ENCODE measurements around the gene CLDN20. TPM values are rescaled to one million over a fixed set of nuclear protein-coding genes. Genes with fewer than 3 reads are reported as not detected.
"Not testable (repeated sequence)": the region's sequence is repeated elsewhere in the genome, so short reads cannot be mapped to it uniquely, and the experiment has no call there.

Gene CLDN20
- total RNA-seq, 2 experiments from 2014 or later: not detected

GRCh38 chr6:155310596-155310995 lies 46.8 kb downstream of the CLDN20 start:
- H3K36me3 Mint-ChIP-seq (ENCODE audit: low read depth): peaks cover 48% of the 10 kb centered on the region
- H3K4me3 Mint-ChIP-seq: no peak overlapping the region
- intact Hi-C loops (cut with micrococcal nuclease): loop anchor here (5.0 kb wide), 1 partner anchor 138 kb away; no protein-coding TSS in a partner anchor
- ChIA-PET CTCF (no interaction called here), POLR2A (no interaction called here)
- no peaks in the 10 kb centered on the region for H3K9me3 Mint-ChIP-seq
- peak overlapping the region; percentile 31 for H3K27ac Mint-ChIP-seq
- no peak for TF ChIP-seq CTCF (IDR thresholded peaks at IDR 0.05)
- H3K4me1 Mint-ChIP-seq (ENCODE audit: low read depth): peaks cover 42% of the 10 kb centered on the region
- ATAC-seq (no peak), DNase-seq (no peak)
- H3K27me3 Mint-ChIP-seq: no peaks in the 10 kb centered on the region

- Mint-ChIP-seq H3K36me3 (ENCODE audit: low read depth) (peaks cover 46% of the 10 kb centered on the region), H3K27me3 (no peaks in the 10 kb centered on the region), H3K9me3 (no peaks in the 10 kb centered on the region), H3K27ac (no peak overlapping the region), H3K4me1 (ENCODE audit: low read depth) (peaks cover 42% of the 10 kb centered on the region), H3K4me3 (no peak overlapping the region)
- ChIA-PET CTCF (interaction anchor here (0.8 kb wide), 1 partner anchor 12 kb away, joined by 3 read pairs; no protein-coding TSS in a partner anchor), POLR2A (no interaction called here)
- DNase-seq (no peak), ATAC-seq (no peak)
- intact Hi-C loops (cut with micrococcal nuclease): loop anchor here (5.0 kb wide), 1 partner anchor 139 kb away; no protein-coding TSS in a partner anchor
- TF ChIP-seq CTCF (IDR thresholded peaks at IDR 0.05): no peak
These were observed 47.3 kb downstream of the CLDN20 start for GRCh38 chr6:155311086-155311485.

GRCh38 chr6:155311583-155311982 lies 47.8 kb downstream of the CLDN20 start:
- Mint-ChIP-seq H3K27ac (no peak overlapping the region), H3K4me3 (no peak overlapping the region), H3K9me3 (no peaks in the 10 kb centered on the region), H3K4me1 (ENCODE audit: low read depth) (peaks cover 44% of the 10 kb centered on the region), H3K27me3 (no peaks in the 10 kb centered on the region), H3K36me3 (ENCODE audit: low read depth) (peaks cover 41% of the 10 kb centered on the region)
- TF ChIP-seq CTCF (IDR thresholded peaks at IDR 0.05): no peak
- DNase-seq (no peak), ATAC-seq (no peak)
- ChIA-PET CTCF (interaction anchor here (0.8 kb wide), 1 partner anchor 12 kb away, joined by 3 read pairs; no protein-coding TSS in a partner anchor), POLR2A (no interaction called here)
- intact Hi-C loops (cut with micrococcal nuclease): loop anchor here (5.0 kb wide), 1 partner anchor 139 kb away; no protein-coding TSS in a partner anchor

- intact Hi-C loops (cut with micrococcal nuclease): loop anchor here (5.0 kb wide), 1 partner anchor 141 kb away; no protein-coding TSS in a partner anchor
- Mint-ChIP-seq H3K36me3 (ENCODE audit: low read depth) (peaks cover 32% of the 10 kb centered on the region), H3K4me3 (peak overlapping the region; percentile 98), H3K27ac (peak overlapping the region; percentile 99), H3K4me1 (ENCODE audit: low read depth) (peaks cover 40% of the 10 kb centered on the region)
- not testable (repeated sequence) for H3K9me3 Mint-ChIP-seq, ATAC-seq, H3K27me3 Mint-ChIP-seq, DNase-seq
- CTCF ChIA-PET: interaction anchor here (1.3 to 1.8 kb wide), 3 partner anchors 13 to 385 kb away, joined by 4 to 5 read pairs (median 5); no protein-coding TSS in a partner anchor
- POLR2A ChIA-PET: interaction anchor here (0.6 to 1.1 kb wide), 2 partner anchors 25 to 628 kb away, joined by 3 to 5 read pairs; no protein-coding TSS in a partner anchor
These were observed 49.1 kb downstream of the CLDN20 start for GRCh38 chr6:155312950-155313349.

GRCh38 chr6:155313602-155314091 lies 49.8 kb downstream of the CLDN20 start:
- H3K27ac Mint-ChIP-seq: peak overlapping the region; percentile 99
- H3K9me3 Mint-ChIP-seq: no peaks in the 10 kb centered on the region
- peak overlapping the region; percentile 98 for H3K4me3 Mint-ChIP-seq
- ChIA-PET CTCF (interaction anchor here (0.7 to 1.8 kb wide), 4 partner anchors 13 to 1804 kb away, joined by 3 to 5 read pairs (median 4); no protein-coding TSS in a partner anchor), POLR2A (interaction anchor here (0.7 to 1.3 kb wide), 3 partner anchors 10 to 95 kb away, joined by 3 to 5 read pairs (median 5); no protein-coding TSS in a partner anchor)
- no peaks in the 10 kb centered on the region for H3K27me3 Mint-ChIP-seq
- peak; percentile 7 for ATAC-seq
- peaks cover 40% of the 10 kb centered on the region for H3K4me1 Mint-ChIP-seq (ENCODE audit: low read depth)
- intact Hi-C loops (cut with micrococcal nuclease): loop anchor here (5.0 kb wide), 1 partner anchor 141 kb away; no protein-coding TSS in a partner anchor
- peaks cover 30% of the 10 kb centered on the region for H3K36me3 Mint-ChIP-seq (ENCODE audit: low read depth)
- no peak for TF ChIP-seq CTCF (IDR thresholded peaks at IDR 0.05)
- peak; percentile 15 for DNase-seq
